Fibroblast of lung (primary cell): Measurements from ENCODE around the gene DNTT. TPM values are rescaled to one million over a fixed set of nuclear protein-coding genes. Genes with fewer than 3 reads are reported as not detected.

Experiments used
- DNase-seq, 2 donors: peaks; one replicate each; pipeline versions ENCODE4 v3.0.0 to v3.0.0-alpha.2; 2010; ENCODE audit warnings: low read depth in 2 of 2
- H2AFZ ChIP-seq: 2 replicates; pipeline ENCODE4 v1.5.1; 2012; ENCODE audit warnings: low read length, control low read depth, inconsistent platforms
- H3K27ac ChIP-seq: 2 replicates; pipeline ENCODE4 v1.5.1; 2011; ENCODE audit warnings: low read length, control low read depth; ENCODE audit not compliant: insufficient read depth
- H3K27me3 ChIP-seq: 2 replicates; pipeline ENCODE4 v1.5.1; 2011; ENCODE audit warnings: mild to moderate bottlenecking, low read length; ENCODE audit not compliant: control insufficient read depth, insufficient read depth
- H3K36me3 ChIP-seq: 2 replicates; pipeline ENCODE4 v1.5.1; 2011; ENCODE audit warnings: low read length; ENCODE audit not compliant: control insufficient read depth, insufficient read depth
- H3K4me1 ChIP-seq: 2 replicates; pipeline ENCODE4 v1.5.1; 2011; ENCODE audit warnings: low read length; ENCODE audit not compliant: control insufficient read depth, insufficient read depth; ENCODE audit errors: extremely low read depth
- H3K4me2 ChIP-seq: 2 replicates; pipeline ENCODE4 v1.5.1; 2011; ENCODE audit warnings: low read length, control low read depth; ENCODE audit not compliant: insufficient read depth; ENCODE audit errors: extremely low read depth
- H3K4me3 ChIP-seq, 4 experiments: fragments of 200-600 bp in 1 of 4; sonication (generic) in 1 of 4; replicated peaks in 1 of 4; 2 replicates each; pipeline ENCODE4 v1.5.1; 2011 to 2016; ENCODE audit warnings: low read length in 4 of 4, low read depth in 3 of 4, mild to moderate bottlenecking in 3 of 4, control low read depth in 2 of 4, inconsistent platforms in 1 of 4, mixed read lengths in 1 of 4; ENCODE audit not compliant: insufficient read depth in 1 of 4; ENCODE audit errors: control extremely low read depth in 1 of 4
- H3K79me2 ChIP-seq: 2 replicates; pipeline ENCODE4 v1.5.1; 2012; ENCODE audit warnings: mild to moderate bottlenecking, low read length, inconsistent platforms; ENCODE audit not compliant: control insufficient read depth, insufficient read depth
- H3K9ac ChIP-seq: 2 replicates; pipeline ENCODE4 v1.5.1; 2011; ENCODE audit warnings: mild to moderate bottlenecking, low read length, control low read depth; ENCODE audit not compliant: insufficient read depth
- H3K9me3 ChIP-seq: 2 replicates; pipeline ENCODE4 v1.5.1; 2012; ENCODE audit warnings: low read depth, low read length; ENCODE audit not compliant: control insufficient read depth, insufficient read depth
- H4K20me1 ChIP-seq: 2 replicates; pipeline ENCODE4 v1.5.1; 2011; ENCODE audit warnings: low read length; ENCODE audit not compliant: control insufficient read depth, insufficient read depth; ENCODE audit errors: extremely low read depth
- EZH2 ChIP-seq: IDR thresholded peaks from 2 replicates; pipeline ENCODE4 v1.5.1; 2012; ENCODE audit warnings: low read length, control low read depth, mild to moderate bottlenecking; ENCODE audit errors: missing control alignments
- polyA plus RNA-seq, 2 donors: library from polyadenylated mRNA; depleted of rRNA in 1 of 2; stranded (reverse) in 1 of 2; unstranded in 1 of 2; fragments of >200 nt; gene quantifications; 2 replicates each; pipeline ENCODE4 v1.2.1, GENCODE V29; 2011 to 2012; ENCODE audit warnings: missing spikeins in 1 of 2
- total RNA-seq: library from RNA; depleted of rRNA; stranded (reverse); fragments of >200 nt; gene quantifications from 2 replicates; pipeline ENCODE4 v1.2.1, GENCODE V29; 2014
- TF ChIP-seq, protein P1 (sequence below), 2 donors: IDR thresholded peaks in 1 of 2; conservative IDR thresholded peaks in 1 of 2; 1 replicate in 1 of 2; 2 replicates in 1 of 2; pipeline ENCODE4 v1.5.1; 2011 to 2012; ENCODE audit warnings: low read length in 2 of 2, control low read depth in 1 of 2, inconsistent platforms in 1 of 2, low read depth in 1 of 2, mild to moderate bottlenecking in 1 of 2

Gene DNTT
- total and polyA plus RNA-seq, 2 donors (not counting 1 experiment from before 2014, with no cell fraction given), result not detected

DNA sequence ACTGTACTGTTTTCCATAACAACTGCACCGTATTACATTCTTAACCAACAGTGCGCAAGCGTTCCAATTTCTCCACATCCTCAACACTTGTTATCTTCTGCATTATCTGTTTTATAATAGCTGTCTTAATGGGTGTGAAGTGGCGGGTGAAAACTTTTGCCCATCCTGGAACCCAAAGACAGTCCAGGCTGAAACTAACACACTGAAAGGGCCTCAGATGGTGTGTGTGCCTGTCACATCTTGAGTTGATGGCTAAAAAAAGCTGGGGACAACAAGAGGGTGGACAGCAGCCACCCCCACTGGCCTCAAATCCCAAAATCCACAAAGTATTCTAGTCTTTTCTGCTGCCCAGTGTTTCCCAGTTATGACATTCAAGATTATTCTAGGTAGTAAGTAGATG is 35.1 kb downstream of the DNTT start:
- no peak for TF ChIP-seq EZH2
- TF ChIP-seq, protein P1, sequence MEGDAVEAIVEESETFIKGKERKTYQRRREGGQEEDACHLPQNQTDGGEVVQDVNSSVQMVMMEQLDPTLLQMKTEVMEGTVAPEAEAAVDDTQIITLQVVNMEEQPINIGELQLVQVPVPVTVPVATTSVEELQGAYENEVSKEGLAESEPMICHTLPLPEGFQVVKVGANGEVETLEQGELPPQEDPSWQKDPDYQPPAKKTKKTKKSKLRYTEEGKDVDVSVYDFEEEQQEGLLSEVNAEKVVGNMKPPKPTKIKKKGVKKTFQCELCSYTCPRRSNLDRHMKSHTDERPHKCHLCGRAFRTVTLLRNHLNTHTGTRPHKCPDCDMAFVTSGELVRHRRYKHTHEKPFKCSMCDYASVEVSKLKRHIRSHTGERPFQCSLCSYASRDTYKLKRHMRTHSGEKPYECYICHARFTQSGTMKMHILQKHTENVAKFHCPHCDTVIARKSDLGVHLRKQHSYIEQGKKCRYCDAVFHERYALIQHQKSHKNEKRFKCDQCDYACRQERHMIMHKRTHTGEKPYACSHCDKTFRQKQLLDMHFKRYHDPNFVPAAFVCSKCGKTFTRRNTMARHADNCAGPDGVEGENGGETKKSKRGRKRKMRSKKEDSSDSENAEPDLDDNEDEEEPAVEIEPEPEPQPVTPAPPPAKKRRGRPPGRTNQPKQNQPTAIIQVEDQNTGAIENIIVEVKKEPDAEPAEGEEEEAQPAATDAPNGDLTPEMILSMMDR (conservative IDR thresholded peaks at IDR 0.05 in 1 of 2, IDR thresholded peaks at IDR 0.05 in 1 of 2; ENCODE audit: low read depth in 1 of 2, low read length in 2 of 2), result no peak
- Histone ChIP-seq H3K9me3 (no peaks in the 10 kb centered on the region), H3K4me1 (no peaks in the 10 kb centered on the region), H3K4me3 (no peak overlapping the region), H4K20me1 (no peaks in the 10 kb centered on the region), H3K4me2 (no peak overlapping the region), H3K9ac (no peak overlapping the region), H2AFZ (no peak overlapping the region), H3K27ac (no peak overlapping the region), H3K27me3 (no peaks in the 10 kb centered on the region), H3K36me3 (no peaks in the 10 kb centered on the region), H3K79me2 (no peaks in the 10 kb centered on the region)
- no peak for DNase-seq

- Histone ChIP-seq H3K9me3 (no peaks in the 10 kb centered on the region), H3K27me3 (no peaks in the 10 kb centered on the region), H3K79me2 (no peaks in the 10 kb centered on the region), H3K4me3 (no peak overlapping the region), H3K4me1 (no peaks in the 10 kb centered on the region), H3K9ac (no peak overlapping the region), H3K36me3 (no peaks in the 10 kb centered on the region), H3K4me2 (no peak overlapping the region), H2AFZ (no peak overlapping the region), H3K27ac (no peak overlapping the region), H4K20me1 (no peaks in the 10 kb centered on the region)
- TF ChIP-seq EZH2, result no peak
- TF ChIP-seq, protein P1 (conservative IDR thresholded peaks at IDR 0.05 in 1 of 2, IDR thresholded peaks at IDR 0.05 in 1 of 2; ENCODE audit: low read depth in 1 of 2, low read length in 2 of 2), result peak; percentile 70 to 78
- peak; percentile 50 to 65 for DNase-seq
Observed at GRCh38 chr10:96339956-96340904, 36.0 kb downstream of the DNTT start.

- Histone ChIP-seq H3K36me3 (no peaks in the 10 kb centered on the region), H4K20me1 (no peaks in the 10 kb centered on the region), H3K9me3 (no peaks in the 10 kb centered on the region), H3K27ac (no peak overlapping the region), H3K4me1 (no peaks in the 10 kb centered on the region), H3K4me3 (no peak overlapping the region), H3K79me2 (no peaks in the 10 kb centered on the region), H3K27me3 (no peaks in the 10 kb centered on the region), H3K9ac (no peak overlapping the region), H2AFZ (no peak overlapping the region), H3K4me2 (no peak overlapping the region)
- no peak for DNase-seq
- TF ChIP-seq, protein P1 (conservative IDR thresholded peaks at IDR 0.05 in 1 of 2, IDR thresholded peaks at IDR 0.05 in 1 of 2; ENCODE audit: low read depth in 1 of 2, low read length in 2 of 2), result no peak
- no peak for TF ChIP-seq EZH2
Observed at GRCh38 chr10:96341219-96342182, 37.3 kb downstream of the DNTT start.
